HCT116 (cell line): ENCODE results near the gene EIF3K. TPM values are rescaled to one million over a fixed set of nuclear protein-coding genes. Genes with fewer than 3 reads are reported as not detected.

Source experiments
- ATAC-seq: fragments of 200-7000 bp; cut with Tn5 transposase; 2 replicates; pipeline ENCODE4 v1.9.1; 2020; ENCODE audit warnings: mild to moderate bottlenecking, moderate library complexity
- BruUV-seq: library from RNA; stranded (reverse); fragments of 400-500 nt; replicated peaks from 2 replicates; lab custom pipeline; 2021; lab: Mats Ljungman, UMichigan
- CTCF ChIA-PET: fragments of 300-600 bp; sonication (Branson Sonifier 250); formaldehyde crosslinking; loops from one replicate; lab custom pipeline; 2021; ENCODE audit warnings: antibody characterized with exemption; lab: Charles Lee
- POLR2A ChIA-PET: fragments of 300-600, 350-600 bp; sonication (Branson Sonifier 250); formaldehyde crosslinking; loops from one replicate; lab custom pipeline; 2021; ENCODE audit warnings: antibody characterized with exemption; lab: Charles Lee
- RAD21 ChIA-PET, 2 experiments: fragments of 300-600 bp; sonication (Branson Sonifier 250); formaldehyde crosslinking; loops; one replicate each; lab custom pipeline; 2023; ENCODE audit warnings: low total read pairs in 2 of 2; ENCODE audit not compliant: uncharacterized antibody in 2 of 2, unreplicated experiment in 2 of 2, low non-redundant PET in 1 of 2; lab: Charles Lee
- DNase-seq: peaks from one replicate; pipeline ENCODE4 v3.0.0-alpha.2; 2010; ENCODE audit warnings: low read depth, low spot score
- H2AFZ ChIP-seq: fragments of 200-600 bp; shearing (Covaris generic), sonication (generic); 2 replicates; pipeline ENCODE4 v1.6.1; 2017; ENCODE audit warnings: low read depth, mixed run types, mixed read lengths, antibody characterized with exemption, low read length; ENCODE audit not compliant: poor library complexity, severe bottlenecking
- H3K27ac ChIP-seq: 2 replicates; pipeline ENCODE4 v1.5.1; 2012; ENCODE audit warnings: low read depth, low read length
- H3K27me3 ChIP-seq: fragments of 200-600 bp; sonication (generic); 2 replicates; pipeline ENCODE4 v1.6.1; 2016; ENCODE audit warnings: mixed run types, low read length, mixed read lengths; ENCODE audit not compliant: insufficient read depth
- H3K36me3 ChIP-seq, 2 experiments: fragments of 200-500 bp in 1 of 2; fragments of 200-600 bp in 1 of 2; sonication (Bioruptor generic) in 1 of 2; sonication (generic) in 1 of 2; 2 replicates each; pipeline versions ENCODE4 v1.5.1 to v1.6.1; 2014 to 2016; ENCODE audit warnings: low read length in 2 of 2, inconsistent platforms in 1 of 2, mixed read lengths in 1 of 2, mixed run types in 1 of 2; ENCODE audit not compliant: insufficient read depth in 2 of 2, control insufficient read depth in 1 of 2
- H3K4me1 ChIP-seq, 2 experiments: fragments of 200-600 bp in 1 of 2; sonication (generic) in 1 of 2; 2 replicates each; pipeline versions ENCODE4 v1.5.1 to v1.6.1; 2012 to 2017; ENCODE audit warnings: low read length in 2 of 2, inconsistent platforms in 1 of 2, mild to moderate bottlenecking in 1 of 2, mixed read lengths in 1 of 2, mixed run types in 1 of 2, moderate library complexity in 1 of 2; ENCODE audit not compliant: insufficient read depth in 2 of 2, control insufficient read depth in 1 of 2
- H3K4me2 ChIP-seq: fragments of 200-600 bp; sonication (generic); 2 replicates; pipeline ENCODE4 v1.6.1; 2017; ENCODE audit warnings: mixed run types, low read length, mixed read lengths
- H3K4me3 ChIP-seq, 2 experiments: fragments of 200-600 bp in 1 of 2; sonication (generic) in 1 of 2; replicated peaks in 1 of 2; 2 replicates each; pipeline ENCODE4 v1.5.1; 2011 to 2016; ENCODE audit warnings: low read length in 2 of 2, control low read depth in 1 of 2, low read depth in 1 of 2, mild to moderate bottlenecking in 1 of 2, mixed read lengths in 1 of 2, mixed run types in 1 of 2
- H3K79me2 ChIP-seq: fragments of 200-600 bp; sonication (generic); 2 replicates; pipeline ENCODE4 v1.6.1; 2017; ENCODE audit warnings: mild to moderate bottlenecking, mixed run types, low read length, moderate library complexity, mixed read lengths; ENCODE audit not compliant: insufficient read depth
- H3K9ac ChIP-seq: fragments of 200-600 bp; sonication (generic); 2 replicates; pipeline ENCODE4 v1.6.1; 2016; ENCODE audit warnings: low read length, mixed read lengths
- H3K9me2 ChIP-seq: fragments of 200-600 bp; sonication (generic), shearing (Covaris generic); 2 replicates; pipeline ENCODE4 v1.6.1; 2017; ENCODE audit warnings: mixed run types, mild to moderate bottlenecking, moderate library complexity; ENCODE audit not compliant: insufficient read depth
- H3K9me3 ChIP-seq, 2 experiments: fragments of 200-500 bp in 1 of 2; fragments of 200-600 bp in 1 of 2; sonication (Bioruptor generic) in 1 of 2; sonication (generic) in 1 of 2; 2 replicates each; pipeline ENCODE4 v1.6.1; 2014 to 2017; ENCODE audit warnings: low read length in 2 of 2, mixed read lengths in 2 of 2, inconsistent platforms in 1 of 2, low read depth in 1 of 2, mild to moderate bottlenecking in 1 of 2, mixed run types in 1 of 2, moderate library complexity in 1 of 2; ENCODE audit not compliant: control insufficient read depth in 1 of 2, insufficient read depth in 1 of 2
- H4K20me1 ChIP-seq: fragments of 200-600 bp; sonication (generic), shearing (Covaris generic); 2 replicates; pipeline ENCODE4 v1.6.1; 2017; ENCODE audit warnings: mixed run types, mild to moderate bottlenecking, moderate library complexity; ENCODE audit not compliant: insufficient read depth
- CBX3 ChIP-seq: IDR thresholded peaks from 2 replicates; pipeline ENCODE4 v1.6.1; 2012; ENCODE audit warnings: low read depth
- CEBPB ChIP-seq: IDR thresholded peaks from 2 replicates; pipeline ENCODE4 v1.6.1; 2012; ENCODE audit warnings: low read depth
- EGR1 ChIP-seq: IDR thresholded peaks from 2 replicates; pipeline ENCODE4 v1.6.1; 2012; ENCODE audit warnings: low read depth
- FOSL1 ChIP-seq: IDR thresholded peaks from 2 replicates; pipeline ENCODE4 v1.6.1; 2012; ENCODE audit warnings: low read depth
- MAX ChIP-seq: IDR thresholded peaks from 2 replicates; pipeline ENCODE4 v1.6.1; 2012
- POLR2A ChIP-seq: IDR thresholded peaks from 2 replicates; pipeline ENCODE4 v1.7.0; 2011; ENCODE audit warnings: borderline replicate concordance; ENCODE audit not compliant: insufficient read depth, insufficient read length; ENCODE audit errors: extremely low read depth
- POLR2AphosphoS5 ChIP-seq: IDR thresholded peaks from 2 replicates; pipeline ENCODE4 v1.6.1; 2011; ENCODE audit warnings: mild to moderate bottlenecking, low read depth, low read length, moderate library complexity
- RAD21 ChIP-seq: IDR thresholded peaks from 2 replicates; pipeline ENCODE4 v1.6.1; 2012; ENCODE audit warnings: low read depth, mild to moderate bottlenecking
- SRF ChIP-seq: IDR thresholded peaks from 2 replicates; pipeline ENCODE4 v1.6.1; 2012; ENCODE audit warnings: low read depth
- TCF7L2 ChIP-seq: IDR thresholded peaks from 2 replicates; pipeline ENCODE4 v1.7.0; 2011; ENCODE audit warnings: borderline replicate concordance, inconsistent platforms; ENCODE audit not compliant: insufficient read depth, insufficient read length; ENCODE audit errors: extremely low read depth
- YY1 ChIP-seq: IDR thresholded peaks from 2 replicates; pipeline ENCODE4 v1.6.1; 2011; ENCODE audit warnings: low read length, low read depth, moderate library complexity, mild to moderate bottlenecking; ENCODE audit not compliant: insufficient replicate concordance; ENCODE audit errors: extremely low read depth
- ZNF274 ChIP-seq: fragments of 200-500 bp; sonication (Bioruptor generic); IDR thresholded peaks from 2 replicates; pipeline ENCODE4 v1.6.1; 2014; ENCODE audit warnings: mild to moderate bottlenecking, low read depth, low read length, inconsistent platforms
- intact Hi-C: fragments of 100-400 bp; cut with micrococcal nuclease; formaldehyde crosslinking; loops from 2 replicates; pipeline ENCODE4 v1.10.0; 2022
- total RNA-seq: library from RNA; stranded (reverse); gene quantifications from one replicate; pipeline ENCODE4 v1.2.1, GENCODE V29; 2021; ENCODE audit not compliant: unreplicated experiment
- TF ChIP-seq, protein P1 (sequence below), 3 experiments: fragments of 200-600 bp in 1 of 3; sonication (generic) in 1 of 3; IDR thresholded peaks in 2 of 3; conservative IDR thresholded peaks in 1 of 3; 2 replicates each; pipeline ENCODE4 v1.5.1; 2012 to 2017; ENCODE audit warnings: low read depth in 2 of 3, low read length in 2 of 3, antibody characterized with exemption in 1 of 3, borderline replicate concordance in 1 of 3, control low read depth in 1 of 3, mild to moderate bottlenecking in 1 of 3, mixed read lengths in 1 of 3, mixed run types in 1 of 3, moderate library complexity in 1 of 3; ENCODE audit not compliant: insufficient read depth in 1 of 3
- TF ChIP-seq, protein P2 (sequence below): IDR thresholded peaks from 2 replicates; pipeline ENCODE4 v1.6.1; 2012

Gene EIF3K
- total RNA-seq, 1 experiment from 2014 or later = 313 TPM

DNA sequence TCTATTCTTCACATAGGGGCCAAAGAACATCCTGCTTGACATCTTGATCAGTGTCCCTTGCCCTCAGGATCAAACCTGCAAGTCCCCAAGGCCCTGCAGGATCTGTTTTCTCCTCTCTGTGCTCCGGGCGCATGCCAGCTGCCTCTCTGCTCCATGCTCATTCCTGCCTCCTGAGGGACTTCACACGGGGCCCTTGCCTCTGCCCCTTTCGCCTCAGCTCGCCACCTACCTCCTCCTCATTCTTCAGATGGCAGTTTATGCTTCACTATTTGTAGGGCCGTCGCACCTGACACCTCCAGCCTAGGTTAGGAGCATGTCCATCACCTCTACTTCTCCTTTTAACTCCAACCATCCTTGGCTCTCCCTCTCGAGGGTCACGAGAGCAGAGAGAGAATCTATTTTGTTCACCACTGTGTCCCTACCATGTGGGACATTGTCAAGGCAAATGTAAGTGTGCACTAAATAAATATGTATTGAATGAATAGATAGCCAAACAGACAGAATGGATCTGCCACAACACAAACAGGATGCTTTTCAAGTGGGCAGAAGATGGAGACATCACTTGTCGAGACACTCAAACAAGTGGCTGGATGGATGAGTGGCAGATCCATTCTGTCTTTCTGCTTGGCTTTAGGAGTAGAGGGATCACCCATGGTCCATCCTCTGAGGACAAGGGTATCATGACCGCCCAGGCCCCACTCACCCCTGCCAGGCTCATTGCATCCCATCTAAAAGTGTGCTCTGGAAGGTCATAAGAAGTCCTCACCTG lies 58.1 kb downstream of the EIF3K start:
- no peak overlapping the region for H3K27ac ChIP-seq
- H3K4me3 ChIP-seq = no peak overlapping the region
- TF ChIP-seq SRF = no peak
- no peak for TF ChIP-seq TCF7L2
- no peak for TF ChIP-seq RAD21
- TF ChIP-seq CEBPB = no peak
- no peak for TF ChIP-seq POLR2A
- TF ChIP-seq FOSL1 = no peak
- TF ChIP-seq EGR1 = no peak
- no peak for TF ChIP-seq POLR2AphosphoS5
- TF ChIP-seq YY1 = no peak
- no peak for TF ChIP-seq CBX3
- no peak for TF ChIP-seq ZNF274
- TF ChIP-seq, protein P1, sequence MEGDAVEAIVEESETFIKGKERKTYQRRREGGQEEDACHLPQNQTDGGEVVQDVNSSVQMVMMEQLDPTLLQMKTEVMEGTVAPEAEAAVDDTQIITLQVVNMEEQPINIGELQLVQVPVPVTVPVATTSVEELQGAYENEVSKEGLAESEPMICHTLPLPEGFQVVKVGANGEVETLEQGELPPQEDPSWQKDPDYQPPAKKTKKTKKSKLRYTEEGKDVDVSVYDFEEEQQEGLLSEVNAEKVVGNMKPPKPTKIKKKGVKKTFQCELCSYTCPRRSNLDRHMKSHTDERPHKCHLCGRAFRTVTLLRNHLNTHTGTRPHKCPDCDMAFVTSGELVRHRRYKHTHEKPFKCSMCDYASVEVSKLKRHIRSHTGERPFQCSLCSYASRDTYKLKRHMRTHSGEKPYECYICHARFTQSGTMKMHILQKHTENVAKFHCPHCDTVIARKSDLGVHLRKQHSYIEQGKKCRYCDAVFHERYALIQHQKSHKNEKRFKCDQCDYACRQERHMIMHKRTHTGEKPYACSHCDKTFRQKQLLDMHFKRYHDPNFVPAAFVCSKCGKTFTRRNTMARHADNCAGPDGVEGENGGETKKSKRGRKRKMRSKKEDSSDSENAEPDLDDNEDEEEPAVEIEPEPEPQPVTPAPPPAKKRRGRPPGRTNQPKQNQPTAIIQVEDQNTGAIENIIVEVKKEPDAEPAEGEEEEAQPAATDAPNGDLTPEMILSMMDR (IDR thresholded peaks at IDR 0.05 in 2 of 3, conservative IDR thresholded peaks at IDR 0.05 in 1 of 3; ENCODE audit: borderline replicate concordance in 1 of 3, insufficient read depth in 1 of 3, low read depth in 2 of 3, low read length in 2 of 3) = no peak
- TF ChIP-seq, protein P2, sequence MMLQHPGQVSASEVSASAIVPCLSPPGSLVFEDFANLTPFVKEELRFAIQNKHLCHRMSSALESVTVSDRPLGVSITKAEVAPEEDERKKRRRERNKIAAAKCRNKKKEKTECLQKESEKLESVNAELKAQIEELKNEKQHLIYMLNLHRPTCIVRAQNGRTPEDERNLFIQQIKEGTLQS = no peak
- no peak for TF ChIP-seq MAX
- ATAC-seq = no peak
- H3K79me2 ChIP-seq = peaks cover 97% of the 10 kb centered on the region
- ChIA-PET RAD21 (no interaction called here), POLR2A (no interaction called here), CTCF (no interaction called here)
- H3K36me3 ChIP-seq = peaks cover 0 to 42% of the 10 kb centered on the region in 2 experiments; a peak in 2 of 4 replicates
- no peak overlapping the region for H3K9ac ChIP-seq
- no peaks in the 10 kb centered on the region for H3K9me2 ChIP-seq
- no TSS peak for BruUV-seq
- intact Hi-C loops = no loop called here
- H3K27me3 ChIP-seq = no peaks in the 10 kb centered on the region
- no peak overlapping the region for H2AFZ ChIP-seq
- H3K4me2 ChIP-seq = no peak overlapping the region
- no peak for DNase-seq
- H4K20me1 ChIP-seq = peaks cover 7% of the 10 kb centered on the region; the same call in 1 of the 2 replicates
- H3K4me1 ChIP-seq = peaks cover 24 to 85% of the 10 kb centered on the region in 2 experiments
- H3K9me3 ChIP-seq = no peaks in the 10 kb centered on the region; a peak in 1 of 4 replicates
